GM19452 (cell line): ENCODE results near the gene TPGS1.

ENCODE experiments used
- ATAC-seq: cut with Tn5 transposase; IDR thresholded peaks from one replicate; pipeline ENCODE4 v1.9.1; 2021; ENCODE audit not compliant: unreplicated experiment

TPGS1 gene

DNA sequence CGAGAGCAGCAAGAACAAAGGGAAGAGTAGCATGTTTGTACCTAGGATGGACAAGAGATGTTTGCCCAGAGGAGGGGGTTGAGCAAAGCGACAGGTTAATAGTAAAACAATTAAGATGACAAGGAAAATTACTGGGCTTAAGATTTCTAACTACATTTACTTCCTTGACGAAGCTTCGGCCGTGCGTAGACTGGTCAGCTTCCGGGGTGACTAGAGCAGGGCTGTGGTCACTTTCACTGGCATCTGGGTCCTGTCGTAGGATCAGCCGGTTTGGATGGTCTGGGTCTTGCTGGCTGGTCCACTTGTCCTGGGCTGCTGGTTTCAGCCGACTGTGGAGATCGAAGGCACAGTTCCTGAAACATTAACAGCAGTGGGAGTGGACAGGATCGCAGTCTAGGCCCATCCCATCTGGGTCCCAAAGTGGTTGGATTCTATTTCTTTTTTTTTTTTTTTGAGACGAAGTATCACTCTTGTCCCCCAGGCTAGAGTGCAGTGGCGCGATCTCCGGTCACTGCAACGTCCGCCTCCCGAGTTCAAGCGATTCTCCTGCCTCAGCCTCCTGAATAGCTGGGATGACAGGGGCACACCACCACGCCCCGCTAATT lies 60.1 kb downstream of the TPGS1 start:
- no peak for ATAC-seq
